Loucy (cell line): ENCODE measurements around the gene LRRC28.

Experiments used
- CTCF ChIP-seq: fragments of 200-600 bp; sonication (generic); conservative IDR thresholded peaks from 2 replicates; pipeline ENCODE4 v1.5.1; 2014; ENCODE audit warnings: mild to moderate bottlenecking, antibody characterized with exemption, low read length
- EZH2phosphoT487 ChIP-seq: fragments of 200-600 bp; IDR thresholded peaks from 2 replicates; pipeline ENCODE4 v1.6.1; 2018; ENCODE audit warnings: antibody characterized with exemption, mild to moderate bottlenecking, moderate library complexity, borderline replicate concordance

GRCh38 chr15:99427210-99427609, 175.9 kb downstream of the LRRC28 start:
- TF ChIP-seq CTCF (no peak), EZH2phosphoT487 (no peak)
